Measurements from ENCODE around the gene PPP2R3C.

- TF ChIP-seq EZH2 (IDR thresholded peaks at IDR 0.05; ENCODE audit: borderline replicate concordance, low read depth, low read length, poor library complexity, severe bottlenecking) = no peak
- TF ChIP-seq CTCF (conservative IDR thresholded peaks at IDR 0.05; ENCODE audit: low read depth, low read length) = no peak
Observed at GRCh38 chr14:35167496-35167895, 45.7 kb upstream of the PPP2R3C start.

All from A673 (cell line).